CD4-positive, alpha-beta T cell treated with Interleukin-17A for 4 hours (primary cell): ENCODE measurements around the gene MKLN1.
"Not testable (repeated sequence)": the region's sequence is repeated elsewhere in the genome, so short reads cannot be mapped to it uniquely, and the experiment has no call there.

Source experiments
- DNase-seq: peaks from one replicate; pipeline ENCODE4 v3.0.0-alpha.2; 2020; ENCODE audit warnings: mixed read lengths

MKLN1 gene

DNA sequence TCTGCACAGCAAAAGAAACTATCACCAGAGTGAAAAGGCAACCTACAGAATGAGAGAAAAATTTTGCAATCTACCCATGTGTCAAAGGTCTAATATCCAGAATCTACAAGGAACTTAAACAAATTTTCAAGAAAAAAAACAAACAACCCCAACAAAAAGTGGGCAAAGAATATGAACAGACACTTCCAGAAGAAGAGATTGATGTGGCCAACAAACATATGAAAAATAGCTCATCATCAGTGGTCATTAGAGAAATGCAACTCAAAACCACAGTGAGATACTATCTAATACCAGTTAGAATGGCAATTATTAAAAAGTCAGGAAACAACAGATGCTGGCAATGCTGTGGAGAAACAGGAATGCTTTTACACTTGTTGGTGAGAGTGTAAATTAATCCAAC is 7.1 kb upstream of the MKLN1 start:
- DNase-seq: no peak

DNA sequence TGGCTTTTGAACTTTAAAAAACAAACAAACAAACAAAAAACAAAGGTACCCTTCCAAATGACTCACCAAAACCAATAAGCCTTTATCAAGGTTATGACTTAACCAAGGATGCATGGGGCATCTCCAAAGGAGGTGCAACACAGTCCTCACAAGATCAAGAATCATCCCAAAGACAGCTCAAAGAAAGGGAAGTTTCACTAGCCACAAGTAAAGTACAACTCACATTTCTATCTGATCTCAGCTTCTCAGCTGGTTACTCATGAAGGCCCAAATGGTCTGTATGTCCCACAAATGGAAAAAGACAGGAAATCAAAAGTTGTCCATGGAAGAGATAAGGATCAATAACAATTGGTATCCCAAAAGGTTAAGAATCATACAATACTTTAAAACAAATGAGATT is 6.0 kb upstream of the MKLN1 start:
- DNase-seq: no peak

DNA sequence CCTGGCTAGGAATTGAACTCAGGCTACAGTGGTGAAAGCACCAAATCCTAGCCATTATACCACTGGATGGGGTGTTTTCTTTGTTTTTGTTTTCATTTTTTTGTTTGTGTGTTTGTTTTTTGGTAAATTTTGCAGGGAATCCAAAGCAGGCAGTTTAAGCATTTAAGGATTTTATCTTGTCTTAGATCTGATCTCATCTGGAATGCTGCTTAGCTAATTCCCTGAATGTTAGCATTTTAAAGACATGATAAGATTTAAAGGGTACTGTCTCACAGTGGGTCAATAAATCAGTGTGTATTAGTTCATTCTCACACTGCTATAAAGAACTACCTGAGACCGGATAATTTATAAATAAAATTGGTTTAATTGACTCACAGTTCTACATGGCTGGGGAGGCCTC is 5.6 kb upstream of the MKLN1 start:
- DNase-seq: no peak

DNA sequence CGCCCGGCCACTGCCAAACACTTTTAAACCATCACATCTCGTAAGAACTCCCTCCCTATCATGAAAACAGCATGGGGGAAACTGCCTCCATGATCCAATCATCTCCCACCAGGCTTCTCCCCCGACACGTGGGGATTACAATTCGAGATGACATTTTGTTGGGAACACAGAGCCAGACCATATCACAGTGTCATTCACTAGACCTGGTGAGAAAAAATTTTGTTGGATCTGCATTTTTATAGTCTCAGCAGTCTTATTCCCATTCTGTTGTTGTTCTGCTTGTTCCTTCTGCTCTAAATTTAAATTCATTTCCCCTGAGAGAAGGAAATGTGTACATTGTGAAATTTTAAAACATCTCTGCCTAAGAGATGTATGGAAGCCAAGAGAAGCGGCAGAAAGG is 4.8 kb upstream of the MKLN1 start:
- no peak for DNase-seq

DNA sequence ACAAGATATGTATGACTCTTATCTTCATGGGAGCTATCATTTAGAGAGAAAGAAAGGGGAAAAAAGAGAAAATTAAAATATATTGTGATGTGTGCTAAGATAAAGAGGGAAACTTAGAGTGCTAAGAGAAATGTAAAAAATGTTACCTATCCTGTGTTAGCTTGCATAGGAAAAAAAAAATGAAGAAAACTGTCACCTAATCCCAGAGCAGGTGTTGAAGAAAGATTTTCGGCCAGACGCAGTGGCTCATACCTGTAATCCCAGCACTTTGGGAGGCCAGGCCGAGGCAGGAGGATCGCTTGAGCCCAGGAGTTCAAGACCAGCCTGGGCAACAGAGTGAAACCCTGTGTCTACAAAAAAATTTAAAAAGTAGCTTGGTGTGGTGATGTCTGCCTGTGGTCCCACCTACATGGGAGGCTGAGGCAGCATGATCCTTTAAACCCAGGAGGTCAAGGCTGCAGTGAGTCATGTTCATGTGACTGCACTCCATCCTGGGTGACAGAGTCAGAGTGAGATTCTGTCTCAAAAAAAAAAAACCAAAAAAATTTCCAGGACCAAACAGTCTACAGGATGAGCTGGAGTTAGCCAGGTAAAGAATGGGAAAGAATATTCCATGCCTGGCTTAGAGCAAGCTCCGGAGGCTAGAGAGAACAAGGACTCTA is 2.4 kb upstream of the MKLN1 start:
- DNase-seq: peak; percentile 47

DNA sequence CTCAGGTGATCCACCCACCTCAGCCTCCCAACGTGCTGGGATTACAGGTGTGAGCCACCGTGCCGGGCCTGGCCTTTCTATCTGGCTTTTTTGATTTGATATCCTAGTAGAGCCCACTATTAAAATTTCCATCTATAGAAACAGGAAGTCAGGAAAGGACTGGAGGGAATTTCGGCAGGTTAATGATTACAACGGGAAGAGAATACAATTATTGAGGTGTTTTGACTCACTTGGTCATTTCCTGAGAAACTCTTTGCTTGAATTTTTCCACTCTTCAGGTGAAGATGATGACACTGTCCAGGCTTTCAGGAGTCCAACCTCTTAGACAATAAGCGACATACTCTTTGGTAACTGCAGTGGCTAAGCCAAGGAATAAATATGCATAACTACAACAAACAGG is 1.1 kb upstream of the MKLN1 start:
- no peak for DNase-seq

DNA sequence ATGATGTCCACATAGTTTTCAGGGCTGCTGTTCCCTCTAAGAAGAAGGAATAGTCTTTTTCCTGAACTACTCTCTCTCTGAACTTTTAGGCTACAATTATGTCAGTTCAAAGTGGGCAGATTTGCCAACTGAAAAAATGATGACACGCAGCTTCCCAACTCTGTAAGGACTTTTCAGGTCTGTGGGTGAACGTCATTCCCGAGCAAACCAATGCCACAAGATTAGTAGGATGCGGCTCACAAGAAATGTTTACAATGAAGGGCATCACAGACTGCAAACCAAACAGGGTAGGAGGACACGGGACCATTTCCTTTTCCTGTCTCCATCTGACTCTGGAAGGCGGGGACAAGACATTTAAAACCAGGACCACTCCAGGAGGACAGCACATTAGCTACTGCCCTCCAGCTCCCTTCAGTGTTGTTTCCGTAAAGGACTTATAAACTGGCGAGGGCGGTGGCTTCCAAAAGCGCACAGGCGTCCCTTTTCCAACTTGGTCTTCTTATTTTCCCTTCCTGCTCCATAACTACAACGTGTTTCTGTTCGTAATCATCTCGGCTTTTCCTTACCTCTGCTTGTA is 539 bp upstream of the MKLN1 start:
- peak; percentile 26 for DNase-seq

DNA sequence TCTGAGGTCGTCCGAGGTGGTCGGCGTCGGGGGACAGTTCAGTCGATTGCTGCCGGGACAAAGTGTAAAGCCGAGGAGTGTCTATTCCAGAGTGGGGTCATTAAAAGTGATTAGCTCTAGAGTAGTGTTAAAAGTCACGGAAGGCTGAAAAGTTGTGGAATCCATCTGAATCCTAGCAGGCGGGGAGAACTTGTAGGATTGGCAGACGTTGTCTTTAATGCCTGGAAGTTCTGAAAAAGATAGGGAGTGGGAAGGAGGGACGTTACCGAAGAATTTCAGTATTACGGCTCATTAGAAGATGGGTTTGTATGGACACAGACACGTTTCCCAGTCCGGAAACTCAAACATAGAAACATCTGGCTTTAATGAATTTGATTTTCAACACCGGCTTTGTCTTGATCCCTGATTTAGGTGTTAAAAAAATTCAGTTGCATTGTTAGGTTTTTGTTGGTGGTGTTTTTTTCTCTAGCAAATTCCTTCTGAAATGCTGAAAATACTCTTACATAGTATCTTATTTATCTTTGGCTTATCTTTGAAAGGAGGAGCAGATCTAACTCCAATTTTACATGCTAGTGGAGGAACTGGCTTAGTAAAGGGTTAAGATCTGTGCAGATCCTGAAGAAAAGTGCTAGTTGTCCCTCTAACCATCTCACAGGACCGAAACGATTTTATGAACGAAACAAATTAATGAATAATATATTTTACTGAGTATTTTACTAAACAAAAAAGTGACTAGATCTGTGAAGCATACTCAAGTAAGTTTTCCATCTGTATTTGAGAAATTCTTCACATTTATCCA is 900 bp downstream of the MKLN1 start:
- no peak for DNase-seq

DNA sequence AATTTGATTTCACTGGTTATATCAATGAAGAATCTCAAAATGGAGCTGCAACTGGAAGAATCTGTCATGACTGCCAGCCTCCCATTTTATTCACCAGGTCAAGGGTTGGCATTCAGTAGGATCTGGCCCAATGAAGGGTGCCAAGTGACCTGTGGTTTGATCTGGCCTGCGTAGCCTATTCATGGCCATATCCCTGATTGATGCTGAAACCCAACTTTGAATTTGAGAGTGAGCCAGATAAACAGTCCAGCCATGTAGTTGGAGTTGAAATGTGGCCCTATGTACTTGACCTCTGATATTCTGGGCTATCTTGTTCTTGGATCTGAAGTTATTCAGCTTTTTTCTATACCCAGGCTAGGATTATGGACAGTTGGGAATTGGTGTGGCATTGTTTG is 1.5 kb downstream of the MKLN1 start:
- no peak for DNase-seq

DNA sequence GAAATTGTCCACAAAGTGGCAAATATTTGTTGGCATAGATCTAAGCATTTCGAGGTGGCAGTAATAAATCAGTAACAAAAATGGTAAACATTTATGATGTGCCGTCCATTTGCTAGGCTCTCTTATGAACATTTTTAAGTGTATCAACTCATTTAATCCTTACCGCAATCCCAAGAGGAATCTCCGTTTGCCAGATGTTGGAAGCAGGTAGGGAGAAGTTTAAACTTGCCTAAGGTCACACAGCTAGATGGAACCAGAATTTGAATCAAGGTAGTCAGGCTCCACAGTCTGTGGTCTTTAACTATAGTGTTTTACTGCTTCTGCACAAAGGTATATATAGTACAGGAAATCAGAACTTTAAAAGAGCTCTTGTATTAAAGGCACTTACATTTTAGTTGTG is 2.6 kb downstream of the MKLN1 start:
- no peak for DNase-seq

DNA sequence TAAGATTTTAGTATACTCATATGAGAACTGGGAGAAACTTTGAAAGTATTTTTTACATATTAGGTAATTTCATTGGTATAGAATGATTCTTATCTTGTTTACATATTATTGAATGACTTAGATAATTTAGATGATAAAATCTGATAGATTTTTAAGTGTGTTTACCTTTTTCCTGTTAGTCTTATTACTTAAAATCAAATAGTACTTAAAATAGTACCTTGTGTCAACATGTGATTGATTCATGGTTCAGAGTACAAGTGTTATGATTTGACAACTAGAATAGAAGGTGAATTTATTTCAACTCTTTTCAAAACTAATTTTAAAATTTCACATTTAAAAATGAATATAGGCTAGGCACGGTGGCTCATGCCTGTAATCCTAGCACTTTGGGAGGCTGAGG is 4.1 kb downstream of the MKLN1 start:
- no peak for DNase-seq

DNA sequence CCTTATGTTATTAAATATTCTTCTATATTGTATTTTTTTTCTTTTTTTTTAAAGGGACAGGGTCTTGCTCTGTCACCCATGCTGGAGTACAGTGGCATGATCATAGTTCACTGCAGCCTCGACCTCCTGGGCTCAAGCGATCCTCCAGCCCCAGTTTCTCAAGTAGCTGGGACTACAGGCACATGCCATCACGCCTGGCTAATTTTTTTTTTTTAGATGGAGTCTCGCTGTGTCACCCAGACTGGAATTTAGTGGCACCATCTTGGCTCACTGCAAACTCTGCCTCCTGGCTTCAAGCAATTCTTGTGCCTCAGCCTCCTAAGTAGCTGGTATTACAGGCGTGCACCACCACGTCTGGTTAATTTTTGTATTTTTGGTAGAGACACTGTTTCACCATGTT is 5.1 kb downstream of the MKLN1 start:
- DNase-seq: not testable (repeated sequence)

DNA sequence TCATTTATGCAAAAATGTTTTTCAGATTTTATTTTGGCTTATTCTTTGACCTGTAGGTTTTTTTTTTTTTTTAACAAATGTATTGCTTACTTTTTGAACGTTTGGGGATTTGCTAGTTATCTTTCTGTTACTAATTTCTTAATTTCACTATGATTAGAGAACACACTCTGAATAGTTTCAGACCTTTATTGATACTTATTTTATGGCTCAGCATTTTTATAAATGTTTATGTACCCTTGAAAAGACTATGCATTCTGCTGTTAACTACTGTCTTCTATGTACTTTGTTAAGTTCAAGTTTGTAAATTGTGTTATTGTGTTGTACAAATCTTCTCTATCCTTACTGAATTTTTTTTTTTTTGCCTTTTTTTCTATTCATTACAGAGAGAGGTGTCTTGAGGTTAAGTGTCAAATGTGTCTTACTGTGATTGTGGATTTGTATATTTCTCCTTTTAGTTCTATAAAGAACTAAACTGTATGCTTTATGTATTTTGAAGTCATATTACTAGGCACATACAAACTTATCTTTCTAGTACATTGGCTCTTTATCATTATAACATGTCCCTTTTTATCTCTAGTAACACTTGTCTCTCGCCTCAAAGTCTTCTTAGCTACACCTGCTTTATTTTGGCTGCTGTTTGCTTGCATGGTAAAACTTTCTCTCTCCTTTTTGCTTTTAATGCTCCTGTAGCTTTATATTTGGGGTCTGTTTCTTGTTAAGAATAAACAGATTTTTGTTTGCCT is 8.1 kb downstream of the MKLN1 start:
- DNase-seq: no peak

DNA sequence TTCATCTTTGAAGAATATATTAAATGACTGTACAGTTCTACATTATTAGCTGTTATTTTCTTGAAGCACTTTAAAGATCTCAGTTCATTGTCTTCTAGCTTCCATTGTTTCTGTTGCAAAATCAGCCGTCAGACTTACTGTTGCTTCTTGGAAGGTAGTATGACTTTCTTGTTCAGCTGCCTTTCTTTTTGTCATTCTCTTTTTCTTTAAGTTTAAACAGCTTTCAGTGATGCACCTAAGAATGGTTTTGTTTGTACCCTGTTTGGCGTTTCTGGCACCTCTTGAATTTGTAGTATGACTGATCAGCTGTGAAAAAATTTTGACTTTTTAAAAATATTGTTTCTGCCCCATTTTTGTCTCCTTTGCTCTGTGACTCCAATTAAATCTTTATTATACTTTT is 9.3 kb downstream of the MKLN1 start:
- DNase-seq: no peak

DNA sequence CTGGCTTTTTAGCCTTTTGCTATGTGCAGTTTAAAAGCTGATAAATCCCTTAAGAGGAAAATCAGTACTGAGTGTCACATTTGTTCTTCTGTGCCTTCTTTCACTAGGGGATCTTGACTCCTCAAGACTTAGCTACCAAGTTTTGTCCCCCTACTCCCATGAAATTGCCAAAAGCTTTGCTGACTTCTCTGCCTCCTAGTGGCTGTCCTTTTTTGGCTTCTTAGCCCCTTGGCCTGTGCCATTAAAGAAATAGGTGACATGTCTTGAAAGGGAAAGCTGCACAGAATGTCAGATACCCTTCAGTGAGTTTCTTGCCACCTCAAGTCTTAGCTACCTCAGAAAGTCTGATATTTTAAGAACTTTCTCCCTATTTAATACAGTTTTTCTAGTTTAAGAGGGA is 10.5 kb downstream of the MKLN1 start:
- no peak for DNase-seq

DNA sequence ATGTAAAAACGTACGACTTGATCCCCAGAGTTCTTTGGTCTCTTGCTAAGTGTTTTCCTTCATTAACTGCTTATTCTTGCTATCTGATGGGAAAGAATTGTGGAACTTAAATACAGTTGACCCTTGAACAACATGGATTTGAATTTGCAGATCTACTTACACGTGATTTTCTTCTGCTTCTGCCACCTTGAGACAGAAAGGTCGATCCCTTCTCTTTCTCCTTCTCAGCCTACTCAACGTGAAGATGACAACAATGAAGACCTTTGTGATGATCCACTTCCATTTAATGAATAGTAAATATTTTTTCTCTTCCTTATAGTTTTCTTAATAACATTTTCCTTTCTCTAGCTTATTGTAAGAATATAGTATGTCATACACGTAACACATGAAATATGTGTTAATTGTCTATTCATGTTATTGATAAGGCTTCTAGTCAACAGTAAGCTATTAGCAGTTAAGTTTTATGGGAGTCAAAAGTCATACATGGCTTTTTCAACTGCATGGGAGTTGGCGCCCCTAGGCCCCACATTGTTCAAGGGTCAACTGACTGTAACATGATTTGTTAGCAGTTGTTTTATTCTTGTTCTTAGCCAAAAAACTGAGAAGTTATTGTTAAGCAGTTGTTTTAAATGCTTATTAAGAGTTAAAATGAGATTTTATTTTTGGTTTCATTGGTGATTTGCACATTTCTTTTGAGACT is 11.2 kb downstream of the MKLN1 start:
- DNase-seq: no peak

DNA sequence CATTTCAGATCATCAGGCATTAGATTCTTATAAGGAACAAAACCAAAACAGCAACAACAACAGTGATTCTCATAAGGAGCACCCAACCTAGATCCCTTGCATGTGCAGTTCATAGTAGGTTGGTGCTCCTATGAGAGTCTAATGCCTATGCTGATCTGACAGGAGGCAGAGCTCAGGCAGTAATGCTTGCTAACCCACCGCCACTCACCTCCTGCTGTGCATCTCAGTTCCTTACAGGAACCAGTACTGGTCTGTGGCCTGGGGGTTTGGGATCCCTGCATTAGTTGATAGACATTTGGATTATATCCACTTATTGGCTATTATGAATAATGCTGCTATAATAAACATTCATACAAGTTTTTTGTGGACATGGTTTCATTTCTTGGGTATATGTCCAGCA is 14.0 kb downstream of the MKLN1 start:
- DNase-seq: no peak

DNA sequence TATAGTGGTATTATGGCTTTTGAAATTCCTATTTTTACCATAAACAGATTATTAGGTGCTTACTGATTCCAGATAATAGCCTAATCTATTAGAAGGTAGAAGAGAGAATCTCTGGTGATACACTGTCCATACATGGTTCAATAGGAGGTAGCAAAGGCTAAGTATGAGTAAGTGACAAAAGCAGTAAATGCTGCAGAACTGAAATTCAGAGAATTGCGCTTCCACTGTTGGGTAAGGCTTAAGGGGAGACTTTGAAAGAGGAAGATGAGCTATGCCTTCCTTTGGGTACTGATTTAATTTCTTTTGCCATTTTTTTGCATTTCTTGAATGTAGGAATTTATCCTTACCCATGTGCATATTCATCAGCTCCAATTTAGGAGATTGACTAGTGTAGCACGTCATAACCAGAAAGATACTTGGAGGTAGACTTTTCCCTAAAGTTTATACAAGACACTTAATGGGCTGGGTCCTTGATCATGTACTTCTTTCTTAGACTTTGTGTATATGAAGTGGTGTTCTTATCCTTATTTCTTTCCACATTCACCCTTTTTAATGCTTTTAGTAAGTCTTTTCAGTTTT is 15.3 kb downstream of the MKLN1 start:
- DNase-seq: no peak

DNA sequence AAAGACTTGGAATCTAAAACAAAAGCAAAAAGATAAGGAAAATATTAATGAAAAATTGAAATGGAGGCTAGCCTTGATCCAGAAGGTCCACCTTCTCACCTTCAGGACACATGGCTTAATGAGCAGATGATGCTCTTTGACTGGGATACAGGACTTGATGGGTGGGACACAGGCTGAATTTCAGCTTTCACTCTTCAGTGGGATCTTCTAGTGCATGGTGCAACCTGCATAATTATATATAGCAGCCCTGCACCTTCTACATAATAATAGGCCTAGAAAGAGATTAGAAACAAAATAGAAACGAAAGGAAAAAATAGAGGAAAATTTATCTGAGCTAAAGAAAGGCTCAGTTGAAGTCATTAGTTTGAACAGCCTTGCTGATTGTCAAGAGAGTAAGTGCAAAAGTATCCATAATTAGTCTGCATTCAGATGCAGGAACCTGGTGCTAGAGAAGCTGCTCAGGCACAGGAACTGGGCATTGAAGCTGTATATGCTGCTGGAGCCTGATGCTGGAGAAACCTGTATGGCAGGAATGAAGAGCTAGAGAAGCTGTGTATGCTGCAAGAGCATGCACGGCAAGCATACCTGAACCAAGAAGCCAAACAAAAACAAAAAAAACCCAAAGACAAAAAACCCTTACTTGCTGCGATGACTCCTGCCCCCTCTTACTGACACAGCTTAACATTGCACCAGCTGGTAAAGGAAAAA is 19.4 kb downstream of the MKLN1 start:
- DNase-seq: no peak

DNA sequence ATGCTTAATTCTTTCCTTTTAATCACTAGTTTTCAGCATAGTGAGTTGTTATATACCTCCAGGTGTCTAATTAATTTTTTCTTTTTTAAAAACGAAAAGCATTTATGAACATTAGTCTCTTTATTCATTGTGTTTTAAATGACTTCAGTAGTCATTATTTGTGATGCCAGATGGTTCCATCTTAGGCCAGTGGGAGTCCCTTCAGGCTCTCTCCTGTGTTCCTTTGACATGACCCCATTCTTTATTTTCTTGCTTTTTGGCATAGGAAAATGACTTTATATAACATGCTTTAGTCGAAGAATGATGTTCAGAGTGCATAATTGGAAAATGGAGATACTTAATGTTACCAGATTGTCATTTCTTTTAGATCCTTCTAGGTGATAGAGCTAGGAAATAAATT is 24.4 kb downstream of the MKLN1 start:
- DNase-seq: no peak

DNA sequence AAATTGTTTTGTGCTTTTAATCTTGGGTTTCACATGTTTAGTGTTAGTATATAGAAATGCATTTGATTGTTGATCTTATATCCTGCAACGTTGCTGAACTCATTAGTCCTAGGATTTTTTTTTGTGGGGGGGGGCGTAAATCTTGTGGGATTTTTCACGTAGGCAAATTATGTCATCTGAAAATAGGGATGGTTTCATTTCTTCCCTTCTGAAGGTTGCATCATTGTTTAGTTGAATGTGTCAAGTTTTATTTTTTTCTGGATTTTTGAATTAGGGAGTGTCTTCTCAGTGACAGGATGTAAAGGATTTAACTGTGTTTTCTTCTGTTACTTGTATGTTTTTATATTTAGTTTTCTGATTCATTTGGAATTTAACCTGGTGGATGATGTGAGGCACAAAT is 26.7 kb downstream of the MKLN1 start:
- no peak for DNase-seq
